ENCODE measurements around the gene HS3ST5. TPM values are rescaled to one million over a fixed set of nuclear protein-coding genes. Genes with fewer than 3 reads are reported as not detected.

Gene HS3ST5
- total RNA-seq, 1 donor from 2014 or later: not detected

DNA sequence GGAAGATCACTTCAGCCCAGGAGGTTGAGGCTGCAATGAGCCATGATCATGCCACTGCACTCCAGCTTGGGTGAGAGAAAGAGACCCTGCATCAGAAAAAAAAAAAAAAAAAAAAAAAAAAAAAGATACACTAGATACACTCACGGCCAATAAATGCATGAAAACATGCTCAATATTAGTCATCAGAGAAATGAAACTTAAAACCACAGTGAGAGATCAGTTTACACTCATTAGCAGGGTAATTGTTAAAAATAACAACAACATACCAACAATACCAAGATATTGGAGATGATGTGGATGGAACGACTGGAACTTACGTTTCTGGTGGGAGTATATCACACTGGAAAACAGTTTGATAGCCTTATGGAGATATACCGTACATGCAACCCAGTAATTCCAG is 29.9 kb downstream of the HS3ST5 start:
- no peak for DNase-seq (ENCODE audit: low read depth)
- H3K4me3 ChIP-seq (ENCODE audit: low read depth, low read length): no peak overlapping the region
- no peak for FAIRE-seq
- TF ChIP-seq, protein P1, sequence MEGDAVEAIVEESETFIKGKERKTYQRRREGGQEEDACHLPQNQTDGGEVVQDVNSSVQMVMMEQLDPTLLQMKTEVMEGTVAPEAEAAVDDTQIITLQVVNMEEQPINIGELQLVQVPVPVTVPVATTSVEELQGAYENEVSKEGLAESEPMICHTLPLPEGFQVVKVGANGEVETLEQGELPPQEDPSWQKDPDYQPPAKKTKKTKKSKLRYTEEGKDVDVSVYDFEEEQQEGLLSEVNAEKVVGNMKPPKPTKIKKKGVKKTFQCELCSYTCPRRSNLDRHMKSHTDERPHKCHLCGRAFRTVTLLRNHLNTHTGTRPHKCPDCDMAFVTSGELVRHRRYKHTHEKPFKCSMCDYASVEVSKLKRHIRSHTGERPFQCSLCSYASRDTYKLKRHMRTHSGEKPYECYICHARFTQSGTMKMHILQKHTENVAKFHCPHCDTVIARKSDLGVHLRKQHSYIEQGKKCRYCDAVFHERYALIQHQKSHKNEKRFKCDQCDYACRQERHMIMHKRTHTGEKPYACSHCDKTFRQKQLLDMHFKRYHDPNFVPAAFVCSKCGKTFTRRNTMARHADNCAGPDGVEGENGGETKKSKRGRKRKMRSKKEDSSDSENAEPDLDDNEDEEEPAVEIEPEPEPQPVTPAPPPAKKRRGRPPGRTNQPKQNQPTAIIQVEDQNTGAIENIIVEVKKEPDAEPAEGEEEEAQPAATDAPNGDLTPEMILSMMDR (IDR thresholded peaks at IDR 0.05; ENCODE audit: insufficient read depth, low read length, severe bottlenecking): no peak
- no peaks in the 10 kb centered on the region for H3K36me3 ChIP-seq (ENCODE audit: control insufficient read depth, insufficient read depth, low read length)
- no peaks in the 10 kb centered on the region for H3K27me3 ChIP-seq (ENCODE audit: control insufficient read depth, insufficient read depth, low read length)

DNA sequence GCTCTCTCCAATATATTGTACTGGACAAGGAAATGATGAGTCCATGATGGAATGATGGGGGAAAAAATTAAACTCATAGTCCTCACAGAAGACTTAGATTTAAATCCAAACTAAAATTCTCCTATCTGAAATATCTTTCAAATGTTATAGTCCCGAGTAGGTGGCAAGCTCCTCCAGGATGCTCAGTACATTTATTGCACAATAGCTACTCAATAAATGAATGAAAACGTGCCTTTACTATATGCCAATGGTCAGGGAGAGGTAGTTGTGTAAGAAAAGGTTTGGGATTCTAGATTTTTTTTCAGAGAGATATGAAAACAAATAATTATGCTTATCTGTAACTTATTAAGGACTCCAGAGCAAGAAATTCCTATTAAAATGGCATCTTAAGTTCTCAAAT is 32.8 kb downstream of the HS3ST5 start:
- no peak overlapping the region for H3K4me3 ChIP-seq (ENCODE audit: low read depth, low read length)
- no peaks in the 10 kb centered on the region for H3K36me3 ChIP-seq (ENCODE audit: control insufficient read depth, insufficient read depth, low read length)
- TF ChIP-seq, protein P1 (IDR thresholded peaks at IDR 0.05; ENCODE audit: insufficient read depth, low read length, severe bottlenecking): no peak
- FAIRE-seq (no peak), DNase-seq (ENCODE audit: low read depth) (no peak)
- H3K27me3 ChIP-seq (ENCODE audit: control insufficient read depth, insufficient read depth, low read length): no peaks in the 10 kb centered on the region

DNA sequence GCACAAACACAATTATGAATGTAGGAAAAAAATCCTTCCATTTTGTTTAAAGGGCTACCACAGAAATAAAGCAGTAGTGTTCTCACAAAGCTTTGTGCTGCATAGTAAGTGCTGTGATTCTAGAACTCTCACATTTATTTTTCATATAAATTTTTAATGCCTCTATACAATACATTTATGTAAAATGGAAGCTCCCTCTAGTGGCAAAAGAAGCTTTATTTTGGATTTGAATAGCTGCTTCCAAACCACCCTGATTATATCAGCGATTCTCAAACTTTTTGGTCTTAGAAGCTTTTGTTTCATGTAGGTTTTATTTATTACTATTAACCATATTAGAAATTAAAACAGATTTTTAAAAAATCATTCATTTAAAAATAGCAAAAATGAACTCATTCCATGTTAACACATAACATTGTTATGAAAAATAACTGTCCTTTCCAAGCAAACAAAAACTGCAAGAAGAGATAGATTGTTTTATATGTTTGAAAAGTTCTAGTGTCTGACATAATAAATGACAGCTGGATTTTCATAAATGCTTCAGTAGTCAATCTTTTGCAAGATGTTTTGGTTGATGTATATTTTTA is 38.4 kb downstream of the HS3ST5 start:
- TF ChIP-seq, protein P1 (IDR thresholded peaks at IDR 0.05; ENCODE audit: insufficient read depth, low read length, severe bottlenecking): peak; percentile 36
- no peaks in the 10 kb centered on the region for H3K36me3 ChIP-seq (ENCODE audit: control insufficient read depth, insufficient read depth, low read length)
- no peaks in the 10 kb centered on the region for H3K27me3 ChIP-seq (ENCODE audit: control insufficient read depth, insufficient read depth, low read length)
- H3K4me3 ChIP-seq (ENCODE audit: low read depth, low read length): no peak overlapping the region
- FAIRE-seq (no peak), DNase-seq (ENCODE audit: low read depth) (peak; percentile 25)

DNA sequence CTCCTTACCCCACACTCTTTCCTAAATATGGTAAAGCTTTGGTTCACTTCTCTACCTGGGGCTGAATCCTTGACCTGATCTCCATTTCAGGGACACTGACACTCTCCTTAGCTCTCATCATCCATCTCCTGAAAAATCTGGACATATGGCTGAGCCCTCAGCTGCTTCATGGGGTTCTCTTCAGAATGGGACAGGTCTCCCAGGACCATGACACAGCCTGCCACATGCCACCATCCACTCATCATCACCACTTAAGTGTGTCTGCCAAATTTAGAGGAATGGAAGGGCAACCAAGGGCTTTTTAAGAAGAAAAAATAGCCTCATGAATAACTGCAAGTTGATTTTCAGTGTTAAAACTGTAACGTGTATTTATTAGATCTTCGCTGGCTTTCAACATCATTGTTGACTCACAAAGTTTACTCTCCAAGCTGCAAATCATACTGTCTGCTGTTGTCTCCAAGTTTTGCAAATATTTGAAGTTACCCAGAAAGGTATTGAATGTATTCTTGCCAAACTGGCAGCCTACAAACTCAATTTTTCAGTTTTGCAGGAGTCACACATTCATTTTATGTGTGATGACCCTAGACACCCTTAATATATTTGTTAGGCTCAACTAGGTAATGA is 41.1 kb downstream of the HS3ST5 start:
- H3K36me3 ChIP-seq (ENCODE audit: control insufficient read depth, insufficient read depth, low read length): no peaks in the 10 kb centered on the region
- TF ChIP-seq, protein P1 (IDR thresholded peaks at IDR 0.05; ENCODE audit: insufficient read depth, low read length, severe bottlenecking): no peak
- DNase-seq (ENCODE audit: low read depth) (no peak), FAIRE-seq (no peak)
- no peaks in the 10 kb centered on the region for H3K27me3 ChIP-seq (ENCODE audit: control insufficient read depth, insufficient read depth, low read length)
- no peak overlapping the region for H3K4me3 ChIP-seq (ENCODE audit: low read depth, low read length)

DNA sequence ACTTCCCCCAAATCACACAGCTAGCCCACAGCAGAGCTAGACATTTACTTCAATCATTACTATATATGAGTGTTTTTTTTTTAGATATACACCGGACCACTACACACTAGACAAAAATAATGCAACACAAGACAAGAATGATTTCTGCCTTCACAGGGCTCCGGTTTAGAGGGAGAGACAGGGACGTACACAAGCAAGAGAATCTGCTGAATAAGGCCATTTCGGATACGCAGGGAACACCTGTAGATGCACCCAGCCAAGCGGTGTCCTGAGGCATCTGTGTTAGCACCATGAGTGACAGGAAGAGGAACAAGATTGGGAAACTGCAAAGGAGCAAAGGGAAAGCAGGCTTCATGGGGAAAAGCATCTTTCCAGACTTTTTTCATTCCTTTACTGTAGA is 45.7 kb downstream of the HS3ST5 start:
- Histone ChIP-seq H3K4me3 (ENCODE audit: low read depth, low read length) (no peak overlapping the region), H3K36me3 (ENCODE audit: control insufficient read depth, insufficient read depth, low read length) (no peaks in the 10 kb centered on the region), H3K27me3 (ENCODE audit: control insufficient read depth, insufficient read depth, low read length) (no peaks in the 10 kb centered on the region)
- FAIRE-seq (no peak), DNase-seq (ENCODE audit: low read depth) (no peak)
- TF ChIP-seq, protein P1 (IDR thresholded peaks at IDR 0.05; ENCODE audit: insufficient read depth, low read length, severe bottlenecking): no peak

DNA sequence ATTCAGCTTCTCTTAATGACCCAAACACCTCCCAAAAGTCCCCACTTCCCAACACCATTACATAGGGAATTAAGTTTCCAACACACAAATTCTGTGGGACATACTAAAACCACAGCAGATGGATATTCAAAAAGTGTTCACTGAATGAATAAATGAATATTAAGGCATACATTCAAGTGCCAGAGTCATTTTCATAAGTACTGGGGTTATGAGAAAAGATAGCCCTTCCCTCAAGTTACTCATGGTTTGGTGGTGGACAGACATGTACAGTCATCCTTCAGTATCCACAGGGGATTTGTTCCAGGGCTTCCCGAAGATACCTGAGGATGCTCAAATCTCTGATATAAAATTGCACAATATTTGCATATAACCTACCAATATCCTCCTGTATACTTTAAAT is 50.4 kb downstream of the HS3ST5 start:
- TF ChIP-seq, protein P1 (IDR thresholded peaks at IDR 0.05; ENCODE audit: insufficient read depth, low read length, severe bottlenecking): no peak
- DNase-seq (ENCODE audit: low read depth) (no peak), FAIRE-seq (no peak)
- Histone ChIP-seq H3K4me3 (ENCODE audit: low read depth, low read length) (no peak overlapping the region), H3K27me3 (ENCODE audit: control insufficient read depth, insufficient read depth, low read length) (no peaks in the 10 kb centered on the region), H3K36me3 (ENCODE audit: control insufficient read depth, insufficient read depth, low read length) (no peaks in the 10 kb centered on the region)
